HepG2 (cell line): ENCODE measurements around the gene ABCC9.

ENCODE experiments used
- CBX2 ChIP-seq, 2 experiments: fragments of 200-600 bp in 1 of 2; sonication (generic); formaldehyde crosslinking in 1 of 2; IDR thresholded peaks; 2 replicates each; pipeline versions ENCODE4 v1.7.0 to v1.8.1; 2018 to 2022; ENCODE audit warnings: low read depth in 2 of 2, low read length in 1 of 2, mild to moderate bottlenecking in 1 of 2, missing genetic modification reagents in 1 of 2
- ZNF317 ChIP-seq: sonication (generic); formaldehyde crosslinking; IDR thresholded peaks from 2 replicates; pipeline ENCODE4 v1.5.0; 2020; ENCODE audit warnings: mild to moderate bottlenecking, missing genetic modification reagents

DNA sequence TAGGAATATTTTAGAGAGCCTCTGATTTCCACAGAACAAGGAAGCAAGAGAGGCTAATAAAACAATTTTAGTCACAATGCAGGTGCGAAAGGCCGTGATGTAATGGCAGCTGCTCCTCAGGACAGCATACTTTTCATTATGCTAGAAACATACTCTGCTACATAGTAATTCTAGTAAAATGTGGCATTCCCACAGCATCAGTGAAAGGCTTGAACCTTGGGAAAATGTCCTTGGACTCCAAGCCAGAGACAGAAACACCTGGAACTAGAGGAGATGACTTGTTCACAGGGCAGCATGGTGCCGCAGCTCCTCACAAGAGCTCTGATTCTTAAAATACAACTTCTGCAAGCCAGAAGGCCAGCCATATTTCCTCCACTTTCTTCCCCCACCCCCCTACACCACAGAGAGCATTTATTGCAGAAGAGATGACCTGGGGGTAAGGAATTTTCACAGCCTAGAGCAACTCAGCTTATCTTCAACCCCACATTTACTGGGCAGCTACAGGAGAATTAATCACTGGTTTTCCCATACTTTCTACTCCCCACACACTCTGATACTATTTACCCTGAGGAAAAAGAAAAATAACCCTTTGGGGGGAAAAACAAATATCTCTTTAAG, 15.8 kb downstream of the ABCC9 start:
- no peak for TF ChIP-seq ZNF317 (CRISPR knock-in tag)
- no peak for TF ChIP-seq CBX2 (IDR thresholded peaks at IDR 0.05; ENCODE audit: low read depth, low read length)
- TF ChIP-seq CBX2 (CRISPR knock-in tag; IDR thresholded peaks at IDR 0.05; ENCODE audit: low read depth), result no peak
